Lung microvascular endothelial cell (primary cell): ENCODE measurements around the gene PRKG2. TPM values are rescaled to one million over a fixed set of nuclear protein-coding genes. Genes with fewer than 3 reads are reported as not detected.
"Not testable (repeated sequence)": the region's sequence is repeated elsewhere in the genome, so short reads cannot be mapped to it uniquely, and the experiment has no call there.

Source experiments
- DNase-seq, 2 donors: peaks; one replicate each; pipeline versions ENCODE4 v3.0.0 to v3.0.0-alpha.2; 2010; ENCODE audit warnings: low read depth in 2 of 2
- total RNA-seq: library from RNA; depleted of rRNA; stranded (reverse); fragments of >200 nt; gene quantifications from 2 replicates; pipeline ENCODE4 v1.2.1, GENCODE V29; 2014

PRKG2 gene
- total RNA-seq, 1 donor from 2014 or later: not detected

DNA sequence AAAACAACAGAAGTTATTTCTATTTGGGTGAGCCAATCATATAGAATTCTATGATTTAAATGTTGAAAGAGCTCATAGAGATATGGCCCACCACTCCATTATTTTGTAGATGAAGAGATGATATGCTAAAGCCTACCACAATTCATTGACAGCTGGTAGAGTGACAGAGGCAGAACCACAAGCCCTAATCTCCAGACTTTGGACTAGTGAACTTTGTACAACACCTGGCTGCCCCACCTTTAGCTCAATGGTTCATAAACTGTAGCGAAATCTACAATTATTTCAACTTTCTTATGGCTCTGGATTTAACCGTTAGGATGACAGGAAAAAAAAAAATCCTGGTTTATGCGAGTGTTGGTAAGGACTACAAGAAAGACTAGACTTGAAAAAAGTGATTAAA, 50.9 kb downstream of the PRKG2 start:
- DNase-seq: no peak

DNA sequence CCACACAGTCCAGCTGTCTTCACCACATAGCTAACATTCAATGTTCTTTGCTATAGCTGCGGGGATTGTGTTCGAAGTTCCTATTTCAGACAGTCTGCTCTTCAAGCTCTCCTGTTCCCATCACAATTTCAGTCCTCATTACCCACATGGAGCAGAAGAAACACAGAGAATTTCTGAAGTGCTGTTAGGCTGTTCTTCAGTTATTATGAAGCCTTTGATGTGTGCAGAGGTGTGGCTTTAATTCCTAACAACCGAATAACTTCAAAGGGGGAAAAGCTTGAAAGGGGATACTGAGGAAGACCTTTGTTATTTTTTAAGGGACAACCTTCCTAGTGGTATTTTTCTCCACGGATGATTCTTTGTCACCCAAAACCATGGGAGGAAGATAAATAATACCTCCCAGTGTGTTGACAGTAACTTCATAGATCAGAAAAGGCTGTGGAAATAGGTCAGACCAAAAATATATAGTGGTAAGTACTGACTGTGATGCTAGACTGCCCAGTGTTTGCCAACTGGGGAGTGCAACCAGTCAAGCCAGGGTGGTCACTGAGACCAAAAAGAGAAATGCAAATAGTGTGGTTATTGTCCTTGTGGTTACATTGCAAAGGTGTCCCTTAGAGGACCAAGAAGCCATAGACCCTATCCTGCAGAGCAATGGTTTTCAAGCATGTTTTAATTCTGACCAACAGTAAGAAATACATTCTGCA, 52.1 kb downstream of the PRKG2 start:
- DNase-seq: no peak

DNA sequence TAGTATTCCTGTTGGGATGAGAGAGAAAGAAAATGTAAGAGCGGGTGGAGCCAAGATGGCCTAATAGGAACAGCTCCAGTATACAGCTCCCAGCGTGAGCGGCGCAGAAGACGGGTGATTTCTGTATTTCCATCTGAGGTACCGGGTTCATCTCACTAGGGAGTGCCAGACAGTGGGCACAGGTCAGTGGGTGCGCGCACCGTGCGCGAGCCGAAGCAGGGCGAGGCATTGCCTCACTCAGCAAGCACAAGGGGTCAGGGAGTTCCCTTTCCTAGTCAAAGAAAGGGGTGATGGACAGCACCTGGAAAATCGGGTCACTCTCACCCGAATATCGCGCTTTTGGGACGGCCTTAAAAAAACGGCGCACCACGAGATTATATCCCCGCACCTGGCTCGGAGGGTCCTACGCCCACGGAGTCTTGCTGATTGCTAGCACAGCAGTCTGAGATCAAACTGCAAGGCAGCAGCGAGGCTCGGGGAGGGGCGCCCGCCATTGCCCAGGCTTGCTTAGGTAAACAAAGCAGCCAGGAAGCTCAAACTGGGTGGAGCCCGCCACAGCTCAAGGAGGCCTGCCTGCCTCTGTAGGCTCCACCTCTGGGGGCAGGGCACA, 61.2 kb downstream of the PRKG2 start:
- DNase-seq: not testable (repeated sequence)

DNA sequence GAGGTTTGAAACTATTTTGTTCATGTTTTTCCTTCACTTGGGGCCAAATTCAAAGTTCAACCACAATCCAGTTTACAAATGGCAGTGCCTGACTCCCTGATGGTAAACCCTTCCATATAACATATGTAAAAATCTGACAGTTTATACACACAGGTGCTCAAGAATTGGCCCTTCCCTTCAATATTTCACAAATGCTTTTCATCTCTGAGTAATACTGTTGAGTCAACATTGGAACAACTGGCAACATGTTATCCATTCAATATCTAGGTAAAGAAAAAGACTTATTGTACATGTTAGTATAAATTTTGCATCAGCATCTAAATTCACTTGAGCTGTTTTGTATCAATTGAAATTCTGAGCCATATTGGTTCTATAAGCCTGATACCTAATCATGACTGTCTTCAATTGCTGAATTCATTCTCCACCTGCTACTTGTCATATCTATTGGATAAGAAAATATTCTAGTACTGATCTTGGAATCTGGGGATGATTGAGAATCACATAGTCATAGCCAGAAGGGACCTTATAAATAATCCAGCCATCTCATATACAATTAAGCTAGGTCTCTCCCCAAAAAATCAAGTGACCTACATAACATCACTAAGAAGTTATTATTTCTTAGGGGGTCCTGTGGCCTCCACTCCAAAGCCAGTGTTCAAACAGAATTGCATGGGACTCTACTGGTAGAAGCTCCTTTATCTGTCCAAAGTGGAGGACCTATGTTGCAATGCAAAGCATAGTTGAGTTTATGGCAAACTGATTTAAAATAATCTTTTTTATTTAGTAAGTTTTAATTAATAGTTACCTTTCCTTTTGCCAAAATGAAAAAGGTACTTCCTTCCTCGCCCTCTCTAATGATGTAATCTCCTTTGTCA, 61.9 kb downstream of the PRKG2 start:
- no peak for DNase-seq

DNA sequence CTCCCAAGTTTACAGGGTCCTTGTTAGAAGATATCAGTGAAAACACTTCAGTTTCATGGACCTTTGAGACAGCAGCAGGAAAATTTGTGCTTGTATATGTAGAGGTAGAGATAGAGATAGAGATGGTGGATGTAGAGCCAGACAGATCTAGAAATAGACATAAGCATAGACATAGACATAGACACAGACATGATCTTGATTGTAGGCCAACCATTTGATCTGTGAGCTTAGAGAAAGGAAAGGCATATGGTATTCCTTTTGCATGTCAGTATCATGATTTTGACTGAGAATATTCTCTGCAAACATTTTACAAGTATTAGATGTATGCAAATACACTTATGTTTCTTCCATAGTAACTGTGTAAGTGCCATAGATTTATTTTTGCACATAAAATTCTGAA, 65.0 kb downstream of the PRKG2 start:
- DNase-seq: no peak

DNA sequence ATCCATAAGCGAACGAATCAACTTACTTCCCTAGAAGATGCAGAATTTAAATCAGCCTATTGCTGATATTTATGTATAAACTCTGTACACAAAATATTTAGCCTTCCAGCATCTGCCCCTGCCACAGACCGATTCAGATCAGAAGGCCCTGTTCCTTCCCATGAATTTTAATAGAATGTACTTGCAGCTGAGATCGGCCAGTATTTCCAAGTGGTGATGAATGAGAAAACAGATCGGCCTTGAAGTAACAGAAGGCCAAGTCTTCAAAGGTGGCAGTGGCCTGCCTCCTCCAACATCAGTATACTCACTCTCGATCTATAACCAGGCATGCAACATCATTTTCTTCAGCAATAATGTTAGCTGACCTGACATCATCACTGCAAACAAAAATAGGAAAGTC, 66.4 kb downstream of the PRKG2 start:
- no peak for DNase-seq

DNA sequence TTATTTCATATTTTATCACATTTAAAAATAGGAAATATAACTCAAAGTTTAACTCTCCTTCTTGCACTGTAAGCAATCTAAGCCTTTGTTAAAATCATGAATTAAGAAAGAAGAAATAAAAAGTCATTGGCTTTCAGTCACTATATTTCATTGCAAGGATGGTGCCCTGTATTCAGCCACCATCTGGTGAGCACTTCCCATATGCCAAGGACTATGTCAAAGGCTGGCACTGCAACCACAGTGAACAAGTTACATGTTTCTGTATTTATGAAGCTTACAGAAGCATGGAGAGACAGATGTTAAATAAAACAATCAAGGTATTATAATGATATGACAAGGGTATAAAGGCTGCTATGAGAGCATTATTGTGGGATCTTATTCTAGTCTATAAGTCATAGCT, 68.6 kb downstream of the PRKG2 start:
- DNase-seq: no peak

DNA sequence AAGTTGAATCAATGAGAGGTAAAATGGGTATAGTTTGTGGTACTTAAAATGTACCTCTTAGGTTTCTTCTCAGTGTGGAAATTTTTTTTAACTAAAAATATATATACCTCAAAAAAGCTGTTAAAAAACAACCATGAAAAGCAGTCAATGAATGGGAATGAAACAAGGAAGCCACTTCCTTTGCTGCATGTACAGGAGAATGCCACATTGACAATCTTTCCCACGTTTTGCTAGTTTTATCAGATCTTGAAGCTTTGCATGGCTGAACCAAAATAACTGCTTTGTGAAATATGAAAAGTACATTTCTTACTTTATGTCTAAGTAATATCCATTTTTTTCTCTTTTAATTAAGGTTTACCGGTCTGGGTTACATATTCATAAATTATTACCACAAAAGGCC, 71.8 kb downstream of the PRKG2 start:
- DNase-seq: no peak

DNA sequence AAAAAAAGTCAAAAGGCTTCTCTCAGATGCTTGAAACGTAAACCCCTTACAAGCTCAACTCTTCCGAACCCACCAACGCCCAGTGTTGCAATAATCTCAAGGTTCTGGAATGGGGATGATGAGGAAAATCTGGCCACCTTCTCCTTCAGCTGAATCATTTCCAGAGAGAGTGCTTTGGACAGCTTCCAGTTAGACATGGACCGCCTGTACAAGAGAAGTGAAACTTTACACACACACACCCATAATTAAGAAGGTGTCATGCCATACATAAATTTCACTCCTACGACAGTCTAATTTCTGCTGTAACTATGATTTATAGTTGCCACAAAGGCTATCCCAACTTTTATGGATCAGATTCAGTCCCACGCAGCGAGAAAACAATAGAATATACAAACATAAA, 72.3 kb downstream of the PRKG2 start:
- no peak for DNase-seq

DNA sequence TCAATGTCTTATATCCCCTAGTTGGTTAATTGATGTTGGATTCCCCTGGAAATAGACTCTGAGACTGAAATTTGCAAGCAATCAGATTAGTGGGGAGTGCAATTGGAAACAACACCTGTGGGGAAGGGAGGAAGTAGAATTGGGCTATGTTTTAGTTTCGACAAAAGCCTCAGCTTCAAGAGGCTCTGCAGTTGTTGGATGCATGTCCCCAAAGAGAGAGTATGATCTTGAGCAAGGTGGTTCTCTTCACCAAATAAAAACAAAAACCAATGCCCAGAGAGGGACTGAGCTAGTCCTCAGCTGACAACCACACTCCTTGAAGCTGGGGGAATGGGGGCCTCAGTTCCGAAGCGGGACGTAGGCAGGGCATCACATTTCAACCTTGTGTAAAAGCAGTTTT, 77.1 kb downstream of the PRKG2 start:
- no peak for DNase-seq

DNA sequence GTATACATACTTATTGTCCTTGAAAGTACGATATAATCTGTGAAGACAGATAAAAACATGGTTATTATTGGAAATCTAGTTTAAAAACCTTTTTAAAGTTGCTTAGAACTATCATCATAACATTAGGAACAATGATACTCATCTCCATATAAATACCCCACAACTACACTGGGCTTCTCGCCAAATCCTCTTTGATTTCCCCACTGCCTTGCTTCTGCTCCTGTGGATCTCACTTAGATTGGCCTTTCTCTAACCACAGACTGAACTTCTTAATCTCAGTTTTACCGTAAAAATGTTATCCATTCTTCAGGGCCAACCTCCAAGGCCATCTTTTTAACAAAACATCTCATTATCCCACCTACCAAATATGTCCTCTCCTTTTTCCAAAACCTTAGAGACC, 77.6 kb downstream of the PRKG2 start:
- no peak for DNase-seq

DNA sequence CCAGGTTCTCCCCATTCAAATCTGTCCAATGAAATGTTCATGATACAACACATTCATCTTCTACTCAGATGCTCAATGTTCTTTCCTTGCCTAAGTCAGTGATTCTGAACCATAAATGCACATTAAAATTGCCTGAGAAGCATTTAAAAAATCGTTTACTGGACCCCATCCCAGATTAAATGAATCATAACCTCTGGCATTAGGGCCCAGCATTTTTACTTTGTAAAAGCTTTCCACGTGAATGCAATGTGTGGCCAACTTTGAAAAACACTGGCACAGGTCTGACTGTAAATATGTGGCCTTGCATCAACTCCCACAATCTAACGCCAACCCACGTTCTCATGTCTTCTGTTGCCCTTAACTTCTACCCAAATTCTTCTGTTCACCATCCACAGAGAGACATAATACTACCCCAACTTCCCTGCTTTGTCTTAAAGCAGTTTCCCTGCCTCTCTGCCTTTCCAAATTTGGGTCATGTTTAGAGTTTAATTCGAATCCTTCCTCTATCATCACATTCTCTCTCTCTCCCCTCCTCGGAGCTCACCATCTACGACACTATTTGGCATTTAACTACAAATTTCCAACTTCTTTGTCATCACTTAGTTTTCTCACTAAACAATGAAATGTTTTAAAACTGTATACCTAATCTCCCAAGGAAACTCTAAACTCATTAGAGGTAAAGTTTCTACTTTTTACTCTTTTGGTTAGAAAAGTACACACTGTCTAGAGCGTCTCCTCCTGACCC, 78.7 kb downstream of the PRKG2 start:
- DNase-seq: no peak

DNA sequence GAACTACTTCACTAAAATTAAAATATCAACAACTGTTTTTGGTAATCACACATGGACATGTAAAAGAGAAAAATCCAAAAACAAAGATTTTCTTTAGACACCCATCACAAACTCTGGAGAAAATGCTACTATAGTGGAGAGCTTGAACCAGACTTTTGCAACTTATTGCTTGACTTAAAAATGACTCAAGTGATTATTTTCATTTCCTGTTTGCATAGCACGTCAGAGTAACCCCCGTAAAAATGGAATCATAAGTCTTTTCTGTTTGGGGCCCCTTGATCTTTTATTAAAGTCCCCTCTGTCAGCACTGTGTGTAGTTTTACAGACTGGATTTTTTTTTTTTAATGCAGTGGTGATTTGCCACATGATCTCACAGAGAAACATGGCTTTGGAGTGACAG, 79.5 kb downstream of the PRKG2 start:
- DNase-seq: no peak

DNA sequence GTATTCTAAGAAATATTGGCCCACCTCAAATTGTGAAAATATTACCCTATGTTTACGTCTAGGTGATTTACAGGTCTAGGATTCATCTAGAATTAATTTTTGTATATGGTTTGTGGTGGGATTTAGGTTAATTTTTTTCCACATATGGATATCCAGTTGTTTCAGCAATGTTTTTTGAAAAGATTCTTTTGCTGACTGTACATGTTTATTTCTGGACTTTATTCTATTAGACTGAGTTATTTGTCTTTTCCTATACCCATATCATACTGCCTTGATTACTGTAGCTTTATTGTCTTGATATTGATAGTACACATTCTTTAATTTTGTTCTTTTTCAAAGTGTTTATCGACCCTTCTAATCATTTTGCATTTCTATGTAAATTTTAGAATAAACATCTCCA, 83.5 kb downstream of the PRKG2 start:
- DNase-seq: no peak

DNA sequence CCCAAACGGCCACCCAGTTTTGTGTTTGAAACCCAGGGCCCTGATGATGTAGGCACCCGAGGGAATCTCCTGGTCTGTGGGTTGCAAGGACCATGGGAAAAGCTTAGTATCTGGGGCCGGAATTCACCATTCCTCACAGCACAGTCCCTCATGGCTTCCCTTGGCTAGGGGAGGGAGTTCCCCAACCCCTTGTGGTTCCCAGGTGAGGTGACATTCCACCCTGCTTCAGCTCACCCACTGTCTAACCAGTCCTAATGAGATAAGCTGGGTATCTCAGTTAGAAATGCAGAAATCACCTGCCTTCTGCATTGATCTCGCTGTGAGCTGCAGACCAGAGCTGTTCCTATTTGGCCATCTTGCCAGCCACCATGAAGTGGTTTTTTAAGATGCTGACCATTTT, 84.0 kb downstream of the PRKG2 start:
- DNase-seq: no peak

DNA sequence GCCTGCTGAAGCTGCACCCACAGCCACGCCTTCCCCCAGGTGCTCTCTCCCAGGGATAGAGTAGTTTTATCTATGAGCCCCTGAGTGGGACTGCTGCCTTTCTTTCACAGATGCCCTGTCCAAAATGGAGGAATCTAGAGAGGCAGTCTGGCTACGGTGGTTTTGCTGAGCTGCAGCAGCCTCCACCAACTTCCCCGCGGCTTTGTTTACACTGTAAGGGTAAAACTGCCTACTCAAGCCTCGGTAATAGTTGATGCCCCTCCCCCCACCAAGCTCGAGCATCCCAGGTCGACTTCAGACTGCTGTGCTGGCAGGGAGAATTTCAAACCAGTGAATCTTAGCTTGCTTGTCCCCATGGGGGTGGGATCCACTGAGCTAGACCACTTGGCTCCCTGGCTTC, 84.5 kb downstream of the PRKG2 start:
- DNase-seq: no peak

DNA sequence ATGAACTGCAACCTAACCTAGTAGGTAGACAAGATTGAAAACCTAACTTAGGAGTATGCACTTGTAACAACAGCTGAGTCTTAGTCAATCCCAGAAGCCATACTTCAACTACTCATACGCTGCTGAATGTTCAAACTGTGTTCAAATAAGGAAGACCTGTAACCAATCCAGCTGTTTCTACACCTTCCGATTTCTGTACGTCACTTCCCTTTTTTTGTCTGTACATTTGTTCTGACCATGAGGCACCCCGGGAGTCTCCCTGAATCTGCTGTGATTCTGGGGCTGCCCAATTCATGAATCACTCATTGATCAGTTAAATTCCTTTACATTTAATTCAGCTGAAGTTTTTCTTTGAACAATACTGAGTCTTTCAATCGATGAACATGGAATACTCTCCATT, 95.0 kb downstream of the PRKG2 start:
- no peak for DNase-seq

DNA sequence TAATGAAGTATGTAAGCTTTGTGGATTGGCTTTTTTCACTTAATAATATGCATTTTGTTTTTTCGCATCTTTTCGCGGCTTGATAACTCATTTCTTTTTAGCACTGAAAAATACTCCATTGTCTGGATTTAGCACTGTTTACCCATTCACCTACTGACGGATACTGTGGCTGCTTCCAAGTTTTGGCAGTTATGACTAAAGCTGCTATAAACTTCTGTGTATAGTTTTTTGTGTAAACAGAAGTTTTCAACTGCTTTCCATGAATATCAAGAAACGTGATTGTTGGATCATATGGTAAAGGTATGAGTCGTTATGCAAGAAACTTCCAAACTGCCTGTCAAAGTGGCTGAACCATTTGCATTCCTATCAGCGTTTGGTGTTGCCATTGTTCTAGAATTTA, 96.9 kb downstream of the PRKG2 start:
- DNase-seq: no peak

DNA sequence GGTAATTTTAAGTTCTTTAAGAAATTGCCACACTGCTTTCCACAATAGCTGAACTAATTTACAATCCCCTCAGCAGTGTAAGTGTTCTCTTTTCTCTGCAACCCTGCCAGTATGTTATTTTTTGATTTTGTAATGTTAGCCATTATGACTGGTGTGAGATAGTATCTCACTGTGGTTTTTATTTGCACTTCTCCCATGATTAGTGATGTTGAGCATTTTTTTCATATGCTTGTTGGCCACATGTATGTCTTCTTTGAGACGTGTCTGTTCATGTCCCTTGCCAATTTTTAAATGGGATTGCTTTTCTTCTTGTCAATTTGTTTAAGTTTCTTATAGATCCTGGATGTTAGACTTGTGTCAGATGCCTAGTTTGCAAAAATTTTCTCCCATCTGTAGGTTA, 98.5 kb downstream of the PRKG2 start:
- no peak for DNase-seq

DNA sequence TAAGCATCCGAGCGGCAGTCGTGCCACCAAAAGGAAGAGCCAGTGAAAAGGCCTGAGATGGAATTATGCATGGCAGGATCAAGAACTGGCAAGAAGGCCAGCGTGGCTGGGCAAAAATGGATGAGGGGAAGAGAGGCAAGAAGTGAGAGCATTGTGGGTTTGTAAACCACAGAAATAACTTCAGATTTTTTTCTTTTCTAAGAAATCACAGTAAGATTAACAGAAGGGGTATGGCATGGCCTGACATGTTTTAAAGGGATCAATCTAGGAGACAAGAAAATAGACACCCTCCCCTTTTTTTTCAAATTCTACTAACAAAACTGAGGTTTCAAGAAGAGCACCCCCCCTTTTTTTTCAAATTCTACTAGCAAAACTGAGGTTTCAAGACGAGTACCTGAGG, 102.0 kb downstream of the PRKG2 start:
- DNase-seq: no peak

DNA sequence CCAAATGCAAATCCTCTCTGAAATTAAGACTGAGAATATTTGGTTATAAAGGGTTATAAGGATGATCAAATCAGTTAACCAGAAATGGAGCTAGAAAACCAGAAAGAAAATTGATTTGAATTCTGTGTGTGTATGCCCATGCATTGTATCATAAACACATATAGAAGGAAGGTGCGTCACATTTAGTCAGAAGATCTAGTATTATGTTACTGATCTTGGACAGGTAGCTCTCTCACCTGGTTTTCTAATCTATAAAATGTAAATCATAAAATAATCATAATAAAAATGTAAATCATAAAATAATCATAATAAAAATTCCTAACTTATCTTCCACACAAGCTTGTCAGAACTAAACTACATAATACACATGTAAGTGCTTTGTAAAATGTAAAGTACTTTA, 105.7 kb downstream of the PRKG2 start:
- no peak for DNase-seq

DNA sequence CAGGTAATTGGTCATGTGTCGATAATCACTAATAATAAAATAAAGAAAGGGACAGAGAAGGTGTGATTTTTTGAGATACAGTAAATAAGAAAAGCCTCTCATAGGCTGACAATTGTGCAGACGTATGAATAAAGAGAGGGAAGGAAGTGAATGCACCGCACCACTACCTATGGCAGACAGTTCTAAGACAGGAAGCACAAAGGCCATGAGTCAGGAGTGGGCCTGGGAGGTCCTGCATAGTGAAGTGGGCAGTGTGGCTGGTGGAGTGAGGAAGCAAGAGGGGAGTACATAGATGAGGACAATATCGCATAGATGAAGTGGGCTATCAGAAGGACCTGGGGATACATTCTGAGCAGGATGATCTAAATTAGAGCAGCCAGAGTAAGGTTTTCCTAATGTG, 108.9 kb downstream of the PRKG2 start:
- DNase-seq: no peak
